SU-DHL-6 (cell line): Measurements from ENCODE around the gene OSTN.

Experiments used
- H2AFZ ChIP-seq: fragments of 200-600 bp; sonication (generic); 2 replicates; pipeline ENCODE4 v1.6.1; 2014; ENCODE audit warnings: low read depth, mild to moderate bottlenecking, moderate library complexity, mixed read lengths, antibody characterized with exemption, low read length; ENCODE audit not compliant: severe bottlenecking
- H3F3A ChIP-seq: fragments of 200-600 bp; shearing (Covaris generic); 2 replicates; pipeline ENCODE4 v1.6.0; 2016; ENCODE audit warnings: antibody characterized with exemption, mild to moderate bottlenecking; ENCODE audit not compliant: insufficient read depth
- H3K27ac ChIP-seq: fragments of 200-600 bp; sonication (generic); 2 replicates; pipeline ENCODE4 v1.5.1; 2016; ENCODE audit warnings: low read depth, mild to moderate bottlenecking, low read length, moderate library complexity, mixed read lengths
- H3K27me3 ChIP-seq: fragments of 200-600 bp; sonication (generic), shearing (Covaris generic); 2 replicates; pipeline ENCODE4 v1.6.0; 2014; ENCODE audit warnings: mild to moderate bottlenecking, low read length
- H3K36me3 ChIP-seq: fragments of 200-600 bp; sonication (generic); 2 replicates; pipeline ENCODE4 v1.6.1; 2014; ENCODE audit warnings: mild to moderate bottlenecking, low read length, mixed read lengths
- H3K4me2 ChIP-seq: fragments of 300-600, 200-600 bp; shearing (Covaris generic), sonication (generic); 2 replicates; pipeline ENCODE4 v1.6.0; 2014; ENCODE audit warnings: low read length, low read depth, mild to moderate bottlenecking; ENCODE audit not compliant: poor library complexity, severe bottlenecking
- H3K4me3 ChIP-seq: fragments of 200-600 bp; sonication (generic); 2 replicates; pipeline ENCODE4 v1.5.1; 2014; ENCODE audit warnings: antibody characterized with exemption, low read length, mild to moderate bottlenecking, mixed read lengths; ENCODE audit not compliant: insufficient read depth, poor library complexity, severe bottlenecking
- H3K79me2 ChIP-seq: fragments of 200-600 bp; sonication (generic); 2 replicates; pipeline ENCODE4 v1.6.1; 2014; ENCODE audit warnings: mild to moderate bottlenecking, low read length, moderate library complexity; ENCODE audit not compliant: insufficient read depth
- H3K9ac ChIP-seq: fragments of 200-600 bp; sonication (generic); 2 replicates; pipeline ENCODE4 v1.7.0; 2014; ENCODE audit warnings: mild to moderate bottlenecking, low read length
- H3K9me2 ChIP-seq: fragments of 200-600 bp; sonication (generic); replicated peaks from 2 replicates; pipeline ENCODE4 v1.6.1; 2014; ENCODE audit warnings: low read length; ENCODE audit not compliant: insufficient read depth
- H3K9me3 ChIP-seq: fragments of 200-600 bp; sonication (generic); 2 replicates; pipeline ENCODE4 v1.6.1; 2014; ENCODE audit warnings: low read length, mixed read lengths; ENCODE audit not compliant: insufficient read depth
- H4K20me1 ChIP-seq: fragments of 200-600 bp; sonication (generic); 2 replicates; pipeline ENCODE4 v1.6.1; 2014; ENCODE audit warnings: low read depth, mild to moderate bottlenecking, antibody characterized with exemption, low read length, moderate library complexity, mixed read lengths
- EZH2phosphoT487 ChIP-seq: fragments of 200-600 bp; sonication (generic), shearing (Covaris generic); conservative IDR thresholded peaks from 2 replicates; pipeline ENCODE4 v1.6.1; 2018; ENCODE audit warnings: mild to moderate bottlenecking, antibody characterized with exemption, low read length, moderate library complexity, mixed read lengths
- TF ChIP-seq, protein P1 (sequence below): fragments of 200-600 bp; sonication (generic); IDR thresholded peaks from one replicate; pipeline ENCODE4 v1.5.1; 2017; ENCODE audit warnings: antibody characterized with exemption, mild to moderate bottlenecking, low read length, moderate library complexity; ENCODE audit not compliant: insufficient read depth, poor library complexity, severe bottlenecking

The OSTN gene

DNA sequence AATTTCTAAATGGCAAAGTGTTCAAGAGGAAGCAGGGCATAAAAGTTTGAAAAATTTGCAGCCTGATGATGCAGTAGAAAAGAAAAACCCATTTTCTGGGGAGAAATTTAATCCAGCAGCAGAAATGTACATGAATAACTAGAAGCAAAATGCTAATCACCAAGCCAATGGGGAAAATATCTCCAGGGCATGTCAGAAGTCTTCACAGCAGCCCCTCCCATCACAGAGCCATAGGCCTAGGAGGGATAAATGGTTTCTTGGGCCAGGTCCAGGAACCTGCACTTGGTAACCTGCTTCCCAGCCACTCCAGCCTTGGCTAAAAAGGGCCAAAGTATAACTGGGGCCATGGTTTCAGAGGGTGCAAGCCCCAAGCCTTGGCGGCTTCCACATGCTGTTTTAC is 22.6 kb downstream of the OSTN start:
- H3K4me2 ChIP-seq = no peak overlapping the region
- TF ChIP-seq, protein P1, sequence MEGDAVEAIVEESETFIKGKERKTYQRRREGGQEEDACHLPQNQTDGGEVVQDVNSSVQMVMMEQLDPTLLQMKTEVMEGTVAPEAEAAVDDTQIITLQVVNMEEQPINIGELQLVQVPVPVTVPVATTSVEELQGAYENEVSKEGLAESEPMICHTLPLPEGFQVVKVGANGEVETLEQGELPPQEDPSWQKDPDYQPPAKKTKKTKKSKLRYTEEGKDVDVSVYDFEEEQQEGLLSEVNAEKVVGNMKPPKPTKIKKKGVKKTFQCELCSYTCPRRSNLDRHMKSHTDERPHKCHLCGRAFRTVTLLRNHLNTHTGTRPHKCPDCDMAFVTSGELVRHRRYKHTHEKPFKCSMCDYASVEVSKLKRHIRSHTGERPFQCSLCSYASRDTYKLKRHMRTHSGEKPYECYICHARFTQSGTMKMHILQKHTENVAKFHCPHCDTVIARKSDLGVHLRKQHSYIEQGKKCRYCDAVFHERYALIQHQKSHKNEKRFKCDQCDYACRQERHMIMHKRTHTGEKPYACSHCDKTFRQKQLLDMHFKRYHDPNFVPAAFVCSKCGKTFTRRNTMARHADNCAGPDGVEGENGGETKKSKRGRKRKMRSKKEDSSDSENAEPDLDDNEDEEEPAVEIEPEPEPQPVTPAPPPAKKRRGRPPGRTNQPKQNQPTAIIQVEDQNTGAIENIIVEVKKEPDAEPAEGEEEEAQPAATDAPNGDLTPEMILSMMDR = no peak
- TF ChIP-seq EZH2phosphoT487 = no peak
- H3K4me3 ChIP-seq = no peak overlapping the region

DNA sequence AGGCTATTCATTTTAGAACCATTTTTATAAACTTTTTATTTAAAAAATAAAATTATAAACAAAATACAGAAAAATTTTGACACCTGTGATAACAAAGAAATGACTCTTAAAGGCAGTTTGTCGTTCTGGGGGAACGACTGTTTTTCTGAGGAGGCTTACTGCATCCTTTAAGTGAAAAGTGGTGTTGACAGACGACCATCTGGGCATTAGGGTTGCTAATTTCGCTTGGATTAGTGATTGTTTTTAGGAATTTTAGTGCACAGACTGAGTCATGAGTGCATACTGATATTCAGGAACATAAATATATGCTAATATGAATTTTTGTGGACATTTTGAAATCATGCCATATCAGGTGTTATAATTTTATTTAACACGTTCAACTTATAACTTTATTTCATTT is 28.5 kb downstream of the OSTN start:
- H3K27ac ChIP-seq = no peak overlapping the region
- H3K36me3 ChIP-seq = no peaks in the 10 kb centered on the region
- no peak overlapping the region for H3K4me3 ChIP-seq
- no peaks in the 10 kb centered on the region for H3K9me3 ChIP-seq
- H3K79me2 ChIP-seq = no peaks in the 10 kb centered on the region
- H3K9ac ChIP-seq = no peak overlapping the region
- H2AFZ ChIP-seq = no peak overlapping the region
- H3K27me3 ChIP-seq = no peaks in the 10 kb centered on the region
- no peak overlapping the region for H3K4me2 ChIP-seq
- no peaks in the 10 kb centered on the region for H4K20me1 ChIP-seq
- H3K9me2 ChIP-seq = no peaks in the 10 kb centered on the region
- TF ChIP-seq, protein P1 = no peak
- TF ChIP-seq EZH2phosphoT487 = no peak
- no peaks in the 10 kb centered on the region for H3F3A ChIP-seq

More for the DNA sequence above, 22.6 kb downstream of the OSTN start:
- Histone ChIP-seq H3K27me3 (no peaks in the 10 kb centered on the region), H3K36me3 (no peaks in the 10 kb centered on the region), H3K79me2 (no peaks in the 10 kb centered on the region), H3K9me3 (no peaks in the 10 kb centered on the region), H3K27ac (no peak overlapping the region), H3K9ac (no peak overlapping the region), H3F3A (no peaks in the 10 kb centered on the region), H2AFZ (no peak overlapping the region), H4K20me1 (no peaks in the 10 kb centered on the region), H3K9me2 (no peaks in the 10 kb centered on the region)

DNA sequence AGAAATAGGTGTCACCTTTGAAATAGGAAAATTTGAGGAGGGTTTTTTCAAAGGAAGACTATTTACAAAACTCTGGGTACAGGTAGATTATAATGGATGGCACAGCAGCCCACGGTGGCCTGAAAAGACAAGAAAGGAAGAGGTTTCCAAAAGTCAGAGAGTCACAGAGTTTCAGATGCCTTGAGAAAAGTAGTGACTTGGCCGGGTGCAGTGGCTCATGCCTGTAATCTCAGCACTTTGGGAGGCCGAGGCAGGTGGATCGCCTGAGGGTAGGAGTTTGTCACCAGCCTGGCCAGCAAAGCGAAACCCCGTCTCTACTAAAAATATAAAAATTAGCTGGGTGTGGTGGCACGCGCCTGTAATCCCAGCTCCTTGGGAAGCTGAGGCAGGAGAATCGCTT is 35.2 kb downstream of the OSTN start:
- no peak overlapping the region for H3K27ac ChIP-seq
- H3K4me2 ChIP-seq = no peak overlapping the region
- no peak overlapping the region for H3K9ac ChIP-seq
- TF ChIP-seq EZH2phosphoT487 = no peak
- TF ChIP-seq, protein P1 = no peak
- no peak overlapping the region for H2AFZ ChIP-seq
- no peaks in the 10 kb centered on the region for H3K79me2 ChIP-seq
- no peaks in the 10 kb centered on the region for H3K9me3 ChIP-seq
- no peaks in the 10 kb centered on the region for H3K27me3 ChIP-seq
- H3K4me3 ChIP-seq = no peak overlapping the region
- H3K36me3 ChIP-seq = no peaks in the 10 kb centered on the region
- no peaks in the 10 kb centered on the region for H4K20me1 ChIP-seq
- no peaks in the 10 kb centered on the region for H3K9me2 ChIP-seq
- no peaks in the 10 kb centered on the region for H3F3A ChIP-seq
